ENCODE measurements around the gene NTN5. TPM values are rescaled to one million over a fixed set of nuclear protein-coding genes. Genes with fewer than 3 reads are reported as not detected.
A peak's percentile ranks its signal among the peaks of the same experiment; 100 is the strongest.

The NTN5 gene
- total and polyA plus RNA-seq, 9 of the 15 experiments (the other 6 are each of a cell fraction or from before 2014, with no cell fraction given): not detected

- TF ChIP-seq, protein P1, sequence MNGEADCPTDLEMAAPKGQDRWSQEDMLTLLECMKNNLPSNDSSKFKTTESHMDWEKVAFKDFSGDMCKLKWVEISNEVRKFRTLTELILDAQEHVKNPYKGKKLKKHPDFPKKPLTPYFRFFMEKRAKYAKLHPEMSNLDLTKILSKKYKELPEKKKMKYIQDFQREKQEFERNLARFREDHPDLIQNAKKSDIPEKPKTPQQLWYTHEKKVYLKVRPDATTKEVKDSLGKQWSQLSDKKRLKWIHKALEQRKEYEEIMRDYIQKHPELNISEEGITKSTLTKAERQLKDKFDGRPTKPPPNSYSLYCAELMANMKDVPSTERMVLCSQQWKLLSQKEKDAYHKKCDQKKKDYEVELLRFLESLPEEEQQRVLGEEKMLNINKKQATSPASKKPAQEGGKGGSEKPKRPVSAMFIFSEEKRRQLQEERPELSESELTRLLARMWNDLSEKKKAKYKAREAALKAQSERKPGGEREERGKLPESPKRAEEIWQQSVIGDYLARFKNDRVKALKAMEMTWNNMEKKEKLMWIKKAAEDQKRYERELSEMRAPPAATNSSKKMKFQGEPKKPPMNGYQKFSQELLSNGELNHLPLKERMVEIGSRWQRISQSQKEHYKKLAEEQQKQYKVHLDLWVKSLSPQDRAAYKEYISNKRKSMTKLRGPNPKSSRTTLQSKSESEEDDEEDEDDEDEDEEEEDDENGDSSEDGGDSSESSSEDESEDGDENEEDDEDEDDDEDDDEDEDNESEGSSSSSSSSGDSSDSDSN (IDR thresholded peaks at IDR 0.05; ENCODE audit: borderline replicate concordance in 1 of 2, low read depth in 2 of 2, low read length in 2 of 2): no peak
- TF ChIP-seq NR0B1 (IDR thresholded peaks at IDR 0.05; ENCODE audit: partially characterized antibody): no peak
- TF ChIP-seq CREB1 (IDR thresholded peaks at IDR 0.05): no peak; the same call in none of the 2 replicates
- peak; percentile 76 for TF ChIP-seq CREB1 (CRISPR knock-in tag; IDR thresholded peaks at IDR 0.05)
- no peak for TF ChIP-seq DPF2 (IDR thresholded peaks at IDR 0.05)
- TF ChIP-seq MYC (IDR thresholded peaks at IDR 0.05; ENCODE audit: low read depth, low read length): peak; percentile 33
- TF ChIP-seq MYC (CRISPR knock-in tag; IDR thresholded peaks at IDR 0.05; ENCODE audit: borderline replicate concordance, low read depth): no peak
- TF ChIP-seq, protein P2, sequence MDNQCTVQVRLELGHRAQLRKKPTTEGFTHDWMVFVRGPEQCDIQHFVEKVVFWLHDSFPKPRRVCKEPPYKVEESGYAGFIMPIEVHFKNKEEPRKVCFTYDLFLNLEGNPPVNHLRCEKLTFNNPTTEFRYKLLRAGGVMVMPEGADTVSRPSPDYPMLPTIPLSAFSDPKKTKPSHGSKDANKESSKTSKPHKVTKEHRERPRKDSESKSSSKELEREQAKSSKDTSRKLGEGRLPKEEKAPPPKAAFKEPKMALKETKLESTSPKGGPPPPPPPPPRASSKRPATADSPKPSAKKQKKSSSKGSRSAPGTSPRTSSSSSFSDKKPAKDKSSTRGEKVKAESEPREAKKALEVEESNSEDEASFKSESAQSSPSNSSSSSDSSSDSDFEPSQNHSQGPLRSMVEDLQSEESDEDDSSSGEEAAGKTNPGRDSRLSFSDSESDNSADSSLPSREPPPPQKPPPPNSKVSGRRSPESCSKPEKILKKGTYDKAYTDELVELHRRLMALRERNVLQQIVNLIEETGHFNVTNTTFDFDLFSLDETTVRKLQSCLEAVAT (IDR thresholded peaks at IDR 0.05): no peak
- no peak for TF ChIP-seq ZBTB17 (CRISPR knock-in tag; IDR thresholded peaks at IDR 0.05)
- peak; percentile 35; the same call in 1 of the 2 replicates for TF ChIP-seq HDAC2 (IDR thresholded peaks at IDR 0.05)
- TF ChIP-seq ZNF232 (CRISPR knock-in tag; IDR thresholded peaks at IDR 0.05): no peak
- TF ChIP-seq WHSC1 (IDR thresholded peaks at IDR 0.05; ENCODE audit: low read length): no peak
- TF ChIP-seq, protein P3, sequence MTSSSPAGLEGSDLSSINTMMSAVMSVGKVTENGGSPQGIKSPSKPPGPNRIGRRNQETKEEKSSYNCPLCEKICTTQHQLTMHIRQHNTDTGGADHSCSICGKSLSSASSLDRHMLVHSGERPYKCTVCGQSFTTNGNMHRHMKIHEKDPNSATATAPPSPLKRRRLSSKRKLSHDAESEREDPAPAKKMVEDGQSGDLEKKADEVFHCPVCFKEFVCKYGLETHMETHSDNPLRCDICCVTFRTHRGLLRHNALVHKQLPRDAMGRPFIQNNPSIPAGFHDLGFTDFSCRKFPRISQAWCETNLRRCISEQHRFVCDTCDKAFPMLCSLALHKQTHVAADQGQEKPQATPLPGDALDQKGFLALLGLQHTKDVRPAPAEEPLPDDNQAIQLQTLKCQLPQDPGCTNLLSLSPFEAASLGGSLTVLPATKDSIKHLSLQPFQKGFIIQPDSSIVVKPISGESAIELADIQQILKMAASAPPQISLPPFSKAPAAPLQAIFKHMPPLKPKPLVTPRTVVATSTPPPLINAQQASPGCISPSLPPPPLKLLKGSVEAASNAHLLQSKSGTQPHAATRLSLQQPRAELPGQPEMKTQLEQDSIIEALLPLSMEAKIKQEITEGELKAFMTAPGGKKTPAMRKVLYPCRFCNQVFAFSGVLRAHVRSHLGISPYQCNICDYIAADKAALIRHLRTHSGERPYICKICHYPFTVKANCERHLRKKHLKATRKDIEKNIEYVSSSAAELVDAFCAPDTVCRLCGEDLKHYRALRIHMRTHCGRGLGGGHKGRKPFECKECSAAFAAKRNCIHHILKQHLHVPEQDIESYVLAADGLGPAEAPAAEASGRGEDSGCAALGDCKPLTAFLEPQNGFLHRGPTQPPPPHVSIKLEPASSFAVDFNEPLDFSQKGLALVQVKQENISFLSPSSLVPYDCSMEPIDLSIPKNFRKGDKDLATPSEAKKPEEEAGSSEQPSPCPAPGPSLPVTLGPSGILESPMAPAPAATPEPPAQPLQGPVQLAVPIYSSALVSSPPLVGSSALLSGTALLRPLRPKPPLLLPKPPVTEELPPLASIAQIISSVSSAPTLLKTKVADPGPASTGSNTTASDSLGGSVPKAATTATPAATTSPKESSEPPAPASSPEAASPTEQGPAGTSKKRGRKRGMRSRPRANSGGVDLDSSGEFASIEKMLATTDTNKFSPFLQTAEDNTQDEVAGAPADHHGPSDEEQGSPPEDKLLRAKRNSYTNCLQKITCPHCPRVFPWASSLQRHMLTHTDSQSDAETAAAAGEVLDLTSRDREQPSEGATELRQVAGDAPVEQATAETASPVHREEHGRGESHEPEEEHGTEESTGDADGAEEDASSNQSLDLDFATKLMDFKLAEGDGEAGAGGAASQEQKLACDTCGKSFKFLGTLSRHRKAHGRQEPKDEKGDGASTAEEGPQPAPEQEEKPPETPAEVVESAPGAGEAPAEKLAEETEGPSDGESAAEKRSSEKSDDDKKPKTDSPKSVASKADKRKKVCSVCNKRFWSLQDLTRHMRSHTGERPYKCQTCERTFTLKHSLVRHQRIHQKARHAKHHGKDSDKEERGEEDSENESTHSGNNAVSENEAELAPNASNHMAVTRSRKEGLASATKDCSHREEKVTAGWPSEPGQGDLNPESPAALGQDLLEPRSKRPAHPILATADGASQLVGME (CRISPR knock-in tag; IDR thresholded peaks at IDR 0.05): no peak
- TF ChIP-seq SMARCC2 (IDR thresholded peaks at IDR 0.05; ENCODE audit: low read depth): no peak
- no peak for TF ChIP-seq TAF7 (tag; IDR thresholded peaks at IDR 0.05)
- TF ChIP-seq, protein P4, sequence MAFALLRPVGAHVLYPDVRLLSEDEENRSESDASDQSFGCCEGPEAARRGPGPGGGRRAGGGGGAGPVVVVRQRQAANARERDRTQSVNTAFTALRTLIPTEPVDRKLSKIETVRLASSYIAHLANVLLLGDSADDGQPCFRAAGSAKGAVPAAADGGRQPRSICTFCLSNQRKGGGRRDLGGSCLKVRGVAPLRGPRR (CRISPR knock-in tag; IDR thresholded peaks at IDR 0.05): no peak
- TF ChIP-seq FOXA3 (CRISPR knock-in tag; conservative IDR thresholded peaks at IDR 0.05 in 1 of 2, IDR thresholded peaks at IDR 0.05 in 1 of 2): no peak
Observed at GRCh38 chr19:48720613-48721296, 47.9 kb upstream of the NTN5 start (continued).
